Neuronal stem cell (in vitro differentiated cells): Measurements from ENCODE around the gene CT47A1.

Experiments
- DNase-seq: peaks from one replicate; pipeline ENCODE4 v3.0.0-alpha.2; 2013; ENCODE audit warnings: low spot score
- H2AFZ ChIP-seq: one replicate; pipeline ENCODE4 v1.6.1; 2013; ENCODE audit warnings: mild to moderate bottlenecking, low read length, inconsistent platforms
- H2AK5ac ChIP-seq: 2 replicates; pipeline ENCODE4 v1.6.1; 2013; ENCODE audit warnings: low read depth, mild to moderate bottlenecking, inconsistent platforms, low read length, moderate library complexity, mixed read lengths
- H2BK120ac ChIP-seq: 2 replicates; pipeline ENCODE4 v1.6.1; 2013; ENCODE audit warnings: low read depth, mild to moderate bottlenecking, inconsistent platforms, low read length, moderate library complexity, mixed read lengths
- H2BK12ac ChIP-seq: one replicate; pipeline ENCODE4 v1.6.1; 2013; ENCODE audit warnings: low read length, inconsistent platforms
- H2BK15ac ChIP-seq: 2 replicates; pipeline ENCODE4 v1.6.1; 2013; ENCODE audit warnings: mild to moderate bottlenecking, low read length, inconsistent platforms, mixed read lengths
- H2BK5ac ChIP-seq: one replicate; pipeline ENCODE4 v1.6.1; 2013; ENCODE audit warnings: inconsistent platforms, mild to moderate bottlenecking, low read length, moderate library complexity
- H3K14ac ChIP-seq: one replicate; pipeline ENCODE4 v1.6.1; 2013; ENCODE audit warnings: low read length, inconsistent platforms
- H3K18ac ChIP-seq: 2 replicates; pipeline ENCODE4 v1.6.1; 2013; ENCODE audit warnings: low read length, inconsistent platforms
- H3K23ac ChIP-seq: 2 replicates; pipeline ENCODE4 v1.6.1; 2013; ENCODE audit warnings: low read depth, mild to moderate bottlenecking, mixed read lengths, low read length, inconsistent platforms; ENCODE audit not compliant: poor library complexity
- H3K27ac ChIP-seq: replicated peaks from 3 replicates; pipeline ENCODE4 v1.5.1; 2013; ENCODE audit warnings: low read length, inconsistent platforms
- H3K27me3 ChIP-seq, 3 experiments: 2 replicates each; pipeline ENCODE4 v1.6.1; 2013; ENCODE audit warnings: low read length in 3 of 3, mild to moderate bottlenecking in 2 of 3, inconsistent platforms in 1 of 3, low read depth in 1 of 3, mixed read lengths in 1 of 3, moderate library complexity in 1 of 3; ENCODE audit not compliant: control insufficient read depth in 3 of 3, insufficient read depth in 3 of 3
- H3K36me3 ChIP-seq, 2 donors: replicated peaks in 1 of 2; 2 replicates each; pipeline ENCODE4 v1.6.1; 2013; ENCODE audit warnings: low read length in 2 of 2; ENCODE audit not compliant: control insufficient read depth in 2 of 2, insufficient read depth in 2 of 2
- H3K4ac ChIP-seq: 2 replicates; pipeline ENCODE4 v1.6.1; 2013; ENCODE audit warnings: inconsistent platforms, mild to moderate bottlenecking, low read length, moderate library complexity
- H3K4me1 ChIP-seq, 2 donors: 1 replicate in 1 of 2; 2 replicates in 1 of 2; pipeline ENCODE4 v1.6.1; 2013; ENCODE audit warnings: low read length in 2 of 2, low read depth in 1 of 2; ENCODE audit not compliant: control insufficient read depth in 2 of 2, insufficient read depth in 1 of 2
- H3K4me2 ChIP-seq: one replicate; pipeline ENCODE4 v1.6.1; 2013; ENCODE audit warnings: mild to moderate bottlenecking, low read length, inconsistent platforms; ENCODE audit not compliant: insufficient read depth, poor library complexity, severe bottlenecking
- H3K4me3 ChIP-seq, 2 donors: 2 replicates each; pipeline ENCODE4 v1.5.1; 2013; ENCODE audit warnings: low read length in 2 of 2, mild to moderate bottlenecking in 2 of 2, inconsistent platforms in 1 of 2, moderate library complexity in 1 of 2
- H3K79me1 ChIP-seq: one replicate; pipeline ENCODE4 v1.6.1; 2013; ENCODE audit warnings: low read depth, mild to moderate bottlenecking, inconsistent platforms, low read length, moderate library complexity
- H3K9ac ChIP-seq: one replicate; pipeline ENCODE4 v1.6.1; 2013; ENCODE audit warnings: mild to moderate bottlenecking, low read depth, low read length, inconsistent platforms; ENCODE audit not compliant: poor library complexity
- H3K9me3 ChIP-seq, 2 donors: replicated peaks in 1 of 2; 2 replicates each; pipeline versions ENCODE3 to v1.6.1; 2013; ENCODE audit warnings: low read length in 2 of 2, mild to moderate bottlenecking in 2 of 2, inconsistent platforms in 1 of 2, low read depth in 1 of 2, mixed read lengths in 1 of 2, moderate library complexity in 1 of 2; ENCODE audit not compliant: control insufficient read depth in 2 of 2, insufficient read depth in 1 of 2
- H4K8ac ChIP-seq: one replicate; pipeline ENCODE4 v1.6.1; 2013; ENCODE audit warnings: low read depth, mild to moderate bottlenecking, inconsistent platforms, low read length, moderate library complexity
- H4K91ac ChIP-seq: one replicate; pipeline ENCODE4 v1.6.1; 2013; ENCODE audit warnings: low read length, low read depth, mild to moderate bottlenecking, inconsistent platforms; ENCODE audit not compliant: poor library complexity
- WGBS, 2 donors: extraction: QIAGEN DNeasy Blood & Tissue Kit; methylation state at CpG; one replicate each; pipeline ENCODE4 v1.1.7; 2013; ENCODE audit warnings: missing lambda C conversion rate in 2 of 2, mixed read lengths in 1 of 2; ENCODE audit not compliant: insufficient read length in 2 of 2, insufficient replicate concordance in 1 of 2; ENCODE audit errors: extremely low coverage in 2 of 2; 5-methylcytosine and 5-hydroxymethylcytosine counted together

Gene CT47A1

GRCh38 chrX:121014826-121015225 is 29.3 kb upstream of the CT47A1 start:
- no peak overlapping the region for H3K4me3 ChIP-seq
- H4K8ac ChIP-seq: no peak overlapping the region
- no peak overlapping the region for H3K18ac ChIP-seq
- no CpG with 5 or more reads among the region's 2 CpGs for WGBS, 2 donors
- no peaks in the 10 kb centered on the region for H3K79me1 ChIP-seq
- no peak overlapping the region for H2BK15ac ChIP-seq
- no peaks in the 10 kb centered on the region for H3K27me3 ChIP-seq
- H3K9me3 ChIP-seq: no peaks in the 10 kb centered on the region
- no peak overlapping the region for H3K23ac ChIP-seq
- no peak overlapping the region for H2BK120ac ChIP-seq
- H3K9ac ChIP-seq: no peak overlapping the region
- H3K14ac ChIP-seq: no peak overlapping the region
- H3K27ac ChIP-seq: no peak overlapping the region
- no peak overlapping the region for H2BK5ac ChIP-seq
- DNase-seq: no peak
- H3K4me1 ChIP-seq: no peaks in the 10 kb centered on the region
- H3K36me3 ChIP-seq: no peaks in the 10 kb centered on the region
- no peak overlapping the region for H3K4me2 ChIP-seq
- no peak overlapping the region for H2AK5ac ChIP-seq
- H4K91ac ChIP-seq: no peak overlapping the region
- H2AFZ ChIP-seq: no peak overlapping the region
- no peak overlapping the region for H3K4ac ChIP-seq
- no peak overlapping the region for H2BK12ac ChIP-seq

GRCh38 chrX:121013897-121014455 is 28.4 kb upstream of the CT47A1 start:
- DNase-seq: no peak
- Histone ChIP-seq H2BK120ac (no peak overlapping the region), H4K91ac (no peak overlapping the region), H3K36me3 (no peaks in the 10 kb centered on the region), H2AK5ac (no peak overlapping the region), H3K4me2 (no peak overlapping the region), H3K23ac (no peak overlapping the region), H3K4ac (no peak overlapping the region), H3K9ac (no peak overlapping the region), H3K18ac (no peak overlapping the region), H2BK15ac (no peak overlapping the region), H3K27ac (no peak overlapping the region), H2BK12ac (no peak overlapping the region), H3K9me3 (no peaks in the 10 kb centered on the region), H2AFZ (no peak overlapping the region), H3K14ac (no peak overlapping the region), H3K27me3 (no peaks in the 10 kb centered on the region), H3K79me1 (no peaks in the 10 kb centered on the region), H2BK5ac (no peak overlapping the region), H3K4me1 (no peaks in the 10 kb centered on the region), H4K8ac (no peak overlapping the region), H3K4me3 (no peak overlapping the region)

- Histone ChIP-seq H3K9me3 (no peaks in the 10 kb centered on the region), H3K79me1 (no peaks in the 10 kb centered on the region), H2BK5ac (no peak overlapping the region), H3K18ac (no peak overlapping the region), H2BK12ac (no peak overlapping the region), H3K27ac (no peak overlapping the region), H4K91ac (no peak overlapping the region), H3K36me3 (no peaks in the 10 kb centered on the region), H3K23ac (no peak overlapping the region), H3K9ac (no peak overlapping the region), H2AFZ (no peak overlapping the region), H2BK15ac (no peak overlapping the region), H2AK5ac (no peak overlapping the region), H3K14ac (no peak overlapping the region), H3K4ac (no peak overlapping the region), H3K27me3 (no peaks in the 10 kb centered on the region), H3K4me2 (no peak overlapping the region), H3K4me1 (no peaks in the 10 kb centered on the region), H3K4me3 (no peak overlapping the region), H2BK120ac (no peak overlapping the region), H4K8ac (no peak overlapping the region)
- WGBS, 2 donors: no CpG with 5 or more reads among the region's 7 CpGs
- no peak for DNase-seq
These were observed 25.7 kb upstream of the CT47A1 start for GRCh38 chrX:121011254-121011653.

GRCh38 chrX:121010218-121010617 is 24.7 kb upstream of the CT47A1 start:
- Histone ChIP-seq H4K8ac (no peak overlapping the region), H2BK12ac (no peak overlapping the region), H3K14ac (no peak overlapping the region), H3K23ac (no peak overlapping the region), H3K36me3 (no peaks in the 10 kb centered on the region), H3K4me2 (no peak overlapping the region), H4K91ac (no peak overlapping the region), H2BK15ac (no peak overlapping the region), H3K18ac (no peak overlapping the region), H2BK5ac (no peak overlapping the region), H3K9me3 (no peaks in the 10 kb centered on the region), H2AFZ (no peak overlapping the region), H2BK120ac (no peak overlapping the region), H3K4me3 (no peak overlapping the region), H3K4ac (no peak overlapping the region), H3K9ac (no peak overlapping the region), H3K27me3 (no peaks in the 10 kb centered on the region), H3K79me1 (no peaks in the 10 kb centered on the region), H3K27ac (no peak overlapping the region), H3K4me1 (no peaks in the 10 kb centered on the region), H2AK5ac (no peak overlapping the region)
- no CpG with 5 or more reads among the region's 4 CpGs for WGBS, 2 donors
- no peak for DNase-seq
